Measurements from ENCODE around the gene PPP1R9B. TPM values are rescaled to one million over a fixed set of nuclear protein-coding genes. Genes with fewer than 3 reads are reported as not detected.

PPP1R9B gene
- total and polyA plus RNA-seq, 2 of the 8 experiments (the other 6 are each of a cell fraction or from before 2014, with no cell fraction given), result 5.2 to 13.1 TPM

GRCh38 chr17:50118828-50119218 lies 31.7 kb downstream of the PPP1R9B start:
- Histone ChIP-seq H3K23me2 (ENCODE audit: low read depth, low read length) (peaks cover 2% of the 10 kb centered on the region; the same call in 1 of the 2 replicates), H3K4me1 (replicated peaks in 1 of 4; ENCODE audit: control insufficient read depth in 3 of 4, insufficient read depth in 4 of 4, low read length in 3 of 4) (peaks cover 11 to 21% (median 14%) of the 10 kb centered on the region in 4 experiments), H2AFZ (ENCODE audit: low read length) (no peak overlapping the region), H3K36me3 (ENCODE audit: control insufficient read depth in 2 of 4, insufficient read depth in 4 of 4, low read length in 3 of 4) (no peaks in the 10 kb centered on the region), H2BK120ac (replicated peaks; ENCODE audit: low read depth, low read length) (no peak overlapping the region), H3K56ac (replicated peaks; ENCODE audit: insufficient read length, low read depth, low read length) (no peak overlapping the region), H2BK20ac (ENCODE audit: low read length) (no peak overlapping the region), H3K18ac (ENCODE audit: extremely low read depth, low read length) (no peak overlapping the region), H3K4me3 (ENCODE audit: extremely low read depth in 1 of 4, insufficient read depth in 2 of 4, low read depth in 3 of 4, low read length in 4 of 4) (no peak overlapping the region), H3K27me3 (replicated peaks in 1 of 4; ENCODE audit: control insufficient read depth in 3 of 4, extremely low read depth in 1 of 4, insufficient read depth in 3 of 4, low read length in 3 of 4) (peaks cover 0 to 18% (median 12%) of the 10 kb centered on the region in 4 experiments; a peak in 5 of 7 replicates), H3K27ac (ENCODE audit: low read depth, low read length) (no peak overlapping the region), H2BK5ac (ENCODE audit: low read depth, low read length) (no peak overlapping the region), H4K91ac (replicated peaks; ENCODE audit: insufficient read length, low read length) (no peak overlapping the region), H3K79me2 (ENCODE audit: control insufficient read depth in 1 of 2, insufficient read depth in 2 of 2, low read length in 2 of 2) (no peaks in the 10 kb centered on the region), H3K14ac (ENCODE audit: insufficient read length) (no peak overlapping the region), H2BK12ac (ENCODE audit: low read depth, low read length) (no peak overlapping the region), H3K4me2 (ENCODE audit: insufficient read depth in 1 of 2, low read depth in 2 of 2, low read length in 2 of 2) (no peak overlapping the region), H4K20me1 (replicated peaks in 1 of 2; ENCODE audit: control insufficient read depth in 1 of 2, insufficient read depth in 2 of 2, low read length in 2 of 2) (no peaks in the 10 kb centered on the region), H4K8ac (ENCODE audit: extremely low read depth, insufficient read depth, low read length) (no peak overlapping the region), H2BK15ac (ENCODE audit: low read length) (no peak overlapping the region), H3K9ac (replicated peaks in 1 of 4; ENCODE audit: extremely low read depth in 1 of 4, low read depth in 3 of 4, low read length in 3 of 4) (no peak overlapping the region), H4K5ac (ENCODE audit: insufficient read length, low read depth, low read length) (no peak overlapping the region), H3K79me1 (ENCODE audit: low read depth, low read length) (no peaks in the 10 kb centered on the region), H3K23ac (ENCODE audit: insufficient read length) (no peak overlapping the region), H3K4ac (replicated peaks; ENCODE audit: insufficient read length, low read depth, low read length) (no peak overlapping the region), H3K9me3 (ENCODE audit: insufficient read depth in 2 of 2, low read depth in 1 of 2, low read length in 1 of 2) (no peaks in the 10 kb centered on the region), H2AK5ac (ENCODE audit: low read depth, low read length) (no peak overlapping the region)
- POLR2A ChIA-PET (ENCODE audit: partially characterized antibody), result interaction anchor here (0.6 to 1.4 kb wide), 2 partner anchors 33 to 123 kb away, joined by 3 to 4 read pairs; no protein-coding TSS in a partner anchor
- DNase-seq (ENCODE audit: low read depth in 1 of 2, low spot score in 2 of 2) (no peak), FAIRE-seq (no peak)
- 93% methylated on average over 4 of the region's 4 CpGs; no CpG with 5 or more reads in 1 of the 2 experiments for WGBS, 2 experiments (ENCODE audit: extremely low coverage in 1 of 2, insufficient coverage in 1 of 2, insufficient read length in 1 of 2, insufficient replicate concordance in 2 of 2, low coverage in 1 of 2, low lambda C conversion rate in 2 of 2, missing lambda C conversion rate in 1 of 2)
- CTCF ChIA-PET (ENCODE audit: partially characterized antibody), result interaction anchor here (0.6 to 23.0 kb wide), 13 partner anchors 9 to 357 kb away, joined by 3 to 412 read pairs (median 4); partner anchors contain the start of genes PDK2, PPP1R9B and SGCA
- no peak for TF ChIP-seq JUN (IDR thresholded peaks at IDR 0.05; ENCODE audit: low read depth, low read length)
- TF ChIP-seq HDAC6 (IDR thresholded peaks at IDR 0.05; ENCODE audit: low read depth, low read length), result no peak
- no peak for TF ChIP-seq SUZ12 (IDR thresholded peaks at IDR 0.05; ENCODE audit: low read length)
- no peak for TF ChIP-seq USF2 (IDR thresholded peaks at IDR 0.05; ENCODE audit: low read length)
- TF ChIP-seq MAFK (IDR thresholded peaks at IDR 0.05; ENCODE audit: low read depth, low read length), result no peak
- no peak for TF ChIP-seq CTCF (IDR thresholded peaks at IDR 0.05; ENCODE audit: control extremely low read depth in 1 of 3, insufficient read depth in 1 of 3, low read depth in 1 of 3, low read length in 3 of 3)
- TF ChIP-seq EZH2 (IDR thresholded peaks at IDR 0.05; ENCODE audit: low read depth, low read length, severe bottlenecking), result no peak
- TF ChIP-seq CTBP2 (IDR thresholded peaks at IDR 0.05; ENCODE audit: borderline replicate concordance, insufficient read depth, insufficient read length, low read length), result no peak
